GM12878 (cell line): ENCODE measurements around the gene RER1. TPM values are rescaled to one million over a fixed set of nuclear protein-coding genes. Genes with fewer than 3 reads are reported as not detected.

Experiments
- ATAC-seq: fragments of 200-7000 bp; cut with Tn5 transposase; 3 replicates; pipeline ENCODE4 v1.9.1; 2020; ENCODE audit warnings: mild to moderate bottlenecking, moderate library complexity
- BruUV-seq: library from RNA; stranded (reverse); fragments of 400-500 nt; replicated peaks from 2 replicates; lab custom pipeline; 2021; lab: Mats Ljungman, UMichigan
- CTCF ChIA-PET: fragments of 300-600 bp; sonication (Branson Sonifier 250); formaldehyde crosslinking; extraction: SDS; loops from one replicate; lab custom pipeline; 2021; ENCODE audit warnings: inconsistent platforms; lab: Yijun Ruan, JAX
- POLR2A ChIA-PET: fragments of 350-600 bp; formaldehyde crosslinking; extraction: SDS; loops from one replicate; lab custom pipeline; 2021; ENCODE audit warnings: inconsistent platforms; lab: Charles Lee
- RAD21 ChIA-PET: fragments of 300-600 bp; sonication (Branson Sonifier 250); formaldehyde crosslinking; loops from one replicate; lab custom pipeline; 2023; ENCODE audit warnings: antibody characterized with exemption; ENCODE audit not compliant: unreplicated experiment; lab: Charles Lee
- SMC1A ChIA-PET: fragments of 300-600 bp; sonication (Branson Sonifier 250); formaldehyde crosslinking; loops from one replicate; lab custom pipeline; 2023; ENCODE audit not compliant: unreplicated experiment, uncharacterized antibody; lab: Charles Lee
- DNase-seq: peaks from one replicate; pipeline ENCODE4 v3.0.0-alpha.2; 2011; ENCODE audit warnings: low read depth, low spot score
- FAIRE-seq: peaks from 3 replicates; lab custom pipeline; 2011; peaks lifted over from hg19 to GRCh38; lab: Jason Lieb, UNC
- H2AFZ ChIP-seq: 2 replicates; pipeline ENCODE4 v1.6.0; 2011; ENCODE audit warnings: low read depth, low read length, control low read depth; ENCODE audit not compliant: control insufficient read depth
- H3K27ac ChIP-seq: 2 replicates; pipeline ENCODE4 v1.5.1; 2011; ENCODE audit warnings: control low read depth; ENCODE audit not compliant: control insufficient read depth, insufficient read depth
- H3K27me3 ChIP-seq, 2 experiments: replicated peaks in 1 of 2; 2 replicates each; pipeline versions ENCODE4 v1.6.0 to v1.6.1; 2011; ENCODE audit warnings: low read length in 1 of 2; ENCODE audit not compliant: control insufficient read depth in 2 of 2, insufficient read depth in 2 of 2
- H3K36me3 ChIP-seq, 2 experiments: 2 replicates each; pipeline ENCODE4 v1.5.1; 2011; ENCODE audit warnings: low read length in 1 of 2; ENCODE audit not compliant: control insufficient read depth in 2 of 2, insufficient read depth in 2 of 2
- H3K4me1 ChIP-seq: 2 replicates; pipeline ENCODE4 v1.6.1; 2011; ENCODE audit warnings: mild to moderate bottlenecking, low read length, moderate library complexity, mixed read lengths; ENCODE audit not compliant: control insufficient read depth, insufficient read depth
- H3K4me2 ChIP-seq: 2 replicates; pipeline ENCODE4 v1.6.0; 2011; ENCODE audit warnings: control low read depth; ENCODE audit not compliant: control insufficient read depth, insufficient read depth
- H3K4me3 ChIP-seq: fragments of 200-600 bp; sonication (generic); 2 replicates; pipeline ENCODE4 v1.5.1; 2016
- H3K79me2 ChIP-seq: 2 replicates; pipeline ENCODE4 v1.6.0; 2011; ENCODE audit warnings: low read length; ENCODE audit not compliant: control insufficient read depth, insufficient read depth
- H3K9ac ChIP-seq: 2 replicates; pipeline ENCODE4 v1.8.0; 2011; ENCODE audit warnings: low read length, control low read depth, mixed read lengths; ENCODE audit not compliant: control insufficient read depth, insufficient read depth
- H3K9me3 ChIP-seq: replicated peaks from 3 replicates; pipeline ENCODE4 v1.5.1; 2011; ENCODE audit warnings: mild to moderate bottlenecking, low read length; ENCODE audit not compliant: control insufficient read depth, insufficient read depth
- H4K20me1 ChIP-seq: 2 replicates; pipeline ENCODE4 v1.6.0; 2011; ENCODE audit not compliant: control insufficient read depth, insufficient read depth
- ASH2L ChIP-seq: fragments of 300-600, 200-600 bp; sonication (generic); IDR thresholded peaks from 2 replicates; pipeline ENCODE4 v1.6.1; 2017; ENCODE audit warnings: low read depth, mild to moderate bottlenecking, borderline replicate concordance
- BCL3 ChIP-seq: IDR thresholded peaks from 2 replicates; pipeline ENCODE4 v1.6.1; 2011; ENCODE audit warnings: borderline replicate concordance, low read depth, mild to moderate bottlenecking, moderate library complexity, low read length; ENCODE audit not compliant: insufficient read depth, poor library complexity, severe bottlenecking
- CREB1 ChIP-seq: IDR thresholded peaks from 2 replicates; pipeline ENCODE4 v1.6.1; 2012; ENCODE audit warnings: low read depth, mild to moderate bottlenecking, inconsistent platforms
- EED ChIP-seq: sonication (generic); IDR thresholded peaks from 2 replicates; pipeline ENCODE4 v1.6.1; 2016; ENCODE audit warnings: antibody characterized with exemption, low read depth
- NRF1 ChIP-seq: conservative IDR thresholded peaks from 2 replicates; pipeline ENCODE4 v1.6.1; 2011; ENCODE audit warnings: mild to moderate bottlenecking, low read depth, low read length, improper control_type of control experiment
- SMAD1 ChIP-seq: fragments of 450-650 bp; IDR thresholded peaks from 2 replicates; pipeline ENCODE4 v1.6.1; 2018; ENCODE audit warnings: mild to moderate bottlenecking, low read depth; ENCODE audit not compliant: partially characterized antibody
- SMAD5 ChIP-seq: IDR thresholded peaks from 2 replicates; pipeline ENCODE4 v1.6.1; 2016; ENCODE audit warnings: antibody characterized with exemption, low read depth
- SUZ12 ChIP-seq: fragments of 200-600 bp; sonication (generic); IDR thresholded peaks from one replicate; pipeline ENCODE4 v1.6.1; 2018; ENCODE audit warnings: antibody characterized with exemption, mild to moderate bottlenecking; ENCODE audit not compliant: unreplicated experiment
- ZNF24 ChIP-seq: fragments of 450-650 bp; IDR thresholded peaks from 2 replicates; pipeline ENCODE4 v1.6.1; 2017; ENCODE audit warnings: antibody characterized with exemption, mild to moderate bottlenecking
- ZNF687 ChIP-seq: fragments of 450-650 bp; IDR thresholded peaks from 2 replicates; pipeline ENCODE4 v1.6.1; 2017; ENCODE audit warnings: mild to moderate bottlenecking, moderate library complexity
- WGBS: methylation state at CpG from one replicate; pipeline ENCODE4 v1.1.6; 2016; ENCODE audit warnings: low lambda C conversion rate; ENCODE audit not compliant: insufficient replicate concordance, insufficient coverage; ENCODE audit errors: missing lambda C conversion rate; 5-methylcytosine and 5-hydroxymethylcytosine counted together
- in situ Hi-C: fragments of 300-500 bp; cut with MboI; formaldehyde crosslinking; loops from 9 replicates; pipeline ENCODE4 v1.14.3; 2018; ENCODE audit warnings: mixed read lengths
- intact Hi-C: fragments of 100-400 bp; cut with micrococcal nuclease; formaldehyde crosslinking; loops from one replicate; pipeline ENCODE4 v1.14.2; 2022; ENCODE audit not compliant: unreplicated experiment
- polyA plus RNA-seq, 11 experiments: library from polyadenylated mRNA; depleted of rRNA in 4 of 11; unstranded in 6 of 11; stranded (reverse) in 5 of 11; fragments of >200 nt; fragmentation: Nextera tagmentation in 4 of 11; fragmentation: Illumina TruSeq in 1 of 11; extraction: Ambion mirVana in 4 of 11; extraction: Trizol in 1 of 11; gene quantifications; 1 replicate in 1 of 11; 2 replicates in 10 of 11; pipeline versions ENCODE4 v1.2.1 to v1.2.3, GENCODE V29; 2011 to 2016; ENCODE audit warnings: inconsistent platforms in 2 of 11, missing spikeins in 2 of 11, low read depth in 1 of 11
- total RNA-seq, 4 experiments: library from RNA; depleted of rRNA in 3 of 4; stranded (reverse); fragments of >200 nt in 3 of 4; fragmentation: Illumina TruSeq in 1 of 4; extraction: Trizol in 1 of 4; gene quantifications; 2 replicates each; pipeline versions ENCODE4 v1.2.1 to v1.2.3, GENCODE V29; 2013 to 2021

The RER1 gene
- total and polyA plus RNA-seq, 10 of the 15 experiments (the other 5 are each of a cell fraction or from before 2014, with no cell fraction given): 29.2 to 274 (median 136) TPM

GRCh38 chr1:2452201-2452931, 60.7 kb downstream of the RER1 start:
- POLR2A ChIA-PET: no interaction called here
- no peak overlapping the region for H3K9ac ChIP-seq
- H3K27ac ChIP-seq: no peak overlapping the region
- H3K9me3 ChIP-seq: no peaks in the 10 kb centered on the region
- CTCF ChIA-PET: no interaction called here
- H3K4me3 ChIP-seq: no peak overlapping the region
- H3K4me2 ChIP-seq: no peak overlapping the region
- SMC1A ChIA-PET: no interaction called here
- ATAC-seq (no peak), DNase-seq (no peak), FAIRE-seq (no peak)
- in situ Hi-C loops: no loop called here
- no peaks in the 10 kb centered on the region; a peak in 1 of 4 replicates for H3K27me3 ChIP-seq
- intact Hi-C loops: no loop called here
- H2AFZ ChIP-seq: no peak overlapping the region
- BruUV-seq: no TSS peak
- no peaks in the 10 kb centered on the region for H4K20me1 ChIP-seq
- 33% methylated on average over 19 of the region's 21 CpGs for WGBS
- no peaks in the 10 kb centered on the region for H3K36me3 ChIP-seq
- RAD21 ChIA-PET: no interaction called here
- H3K79me2 ChIP-seq: no peaks in the 10 kb centered on the region
- H3K4me1 ChIP-seq: no peaks in the 10 kb centered on the region
- TF ChIP-seq SUZ12 (no peak), ZNF24 (no peak), ZNF687 (no peak), BCL3 (no peak), SMAD1 (no peak), EED (no peak), CREB1 (no peak), SMAD5 (no peak), ASH2L (no peak), NRF1 (no peak)
